SKM-1 (cell line): ENCODE results near the gene HRH3.

ENCODE experiments used
- DNase-seq: peaks from one replicate; lab custom pipeline; 2025; ENCODE audit not compliant: unreplicated experiment; lab: John Stamatoyannopoulos, UW

HRH3 gene

GRCh38 chr20:62219992-62220665, at the start of gene HRH3:
TSS of gene HRH3 (minus strand) at chr20:62220278. CDS start at chr20:62219970, 308 bp downstream.
- no peak for DNase-seq

GRCh38 chr20:62269871-62270270, 49.8 kb upstream of the HRH3 start:
- DNase-seq = no peak

GRCh38 chr20:62269378-62269777, 49.3 kb upstream of the HRH3 start:
- no peak for DNase-seq

DNA sequence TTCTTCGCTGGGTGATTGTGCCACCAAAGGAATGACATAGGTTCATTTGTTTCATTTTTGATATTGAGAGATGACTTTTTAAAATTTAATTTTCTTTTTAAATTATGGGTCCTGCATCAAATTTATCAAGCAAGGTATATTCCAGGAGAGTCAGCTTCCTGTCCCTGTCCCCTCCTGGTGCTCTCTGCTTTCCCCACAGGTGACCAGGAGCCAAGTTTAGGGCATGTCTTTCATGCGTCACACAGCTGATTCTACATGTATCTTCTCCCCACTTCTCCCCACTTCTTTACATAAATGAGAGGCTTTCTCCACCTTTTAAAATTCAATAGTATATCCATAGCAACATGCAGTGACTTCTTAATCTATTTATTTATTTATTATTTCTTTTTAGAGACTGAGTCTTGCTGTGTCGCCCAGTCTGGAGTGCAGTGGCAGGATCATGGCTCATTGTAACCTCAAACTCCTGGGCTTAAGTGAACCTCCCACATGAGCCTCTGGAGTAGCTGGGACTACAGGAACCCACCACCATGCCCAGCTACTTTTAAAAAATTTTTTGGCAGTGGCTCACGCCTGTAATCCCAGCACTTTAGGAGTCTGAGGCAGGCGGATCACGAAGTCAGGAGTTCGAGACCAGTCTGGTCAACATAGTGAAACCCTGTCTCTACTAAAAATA, 48.3 kb upstream of the HRH3 start:
- DNase-seq = no peak

GRCh38 chr20:62267543-62267942, 47.5 kb upstream of the HRH3 start:
- DNase-seq = no peak

DNA sequence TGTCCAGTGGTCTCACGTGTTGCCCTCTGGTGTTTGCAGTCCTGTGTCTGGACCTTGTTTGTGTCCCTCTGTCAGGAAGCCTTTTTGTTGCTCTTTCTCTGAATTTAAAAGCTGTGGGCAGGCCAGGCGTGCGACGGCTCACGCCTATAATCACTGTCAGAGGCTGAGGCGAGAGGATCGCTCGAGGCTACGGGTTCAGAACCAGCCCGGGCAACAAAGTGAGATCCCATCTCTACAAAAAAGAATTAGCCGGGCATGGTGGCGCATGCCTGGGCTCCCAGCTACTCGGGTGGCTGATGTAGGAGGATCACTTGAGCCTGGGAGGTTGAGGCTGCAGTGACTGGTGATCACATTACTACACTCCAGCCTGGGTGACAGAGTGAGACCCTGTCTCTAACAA, 46.8 kb upstream of the HRH3 start:
- DNase-seq = no peak

GRCh38 chr20:62266340-62266739, 46.3 kb upstream of the HRH3 start:
- DNase-seq = no peak

DNA sequence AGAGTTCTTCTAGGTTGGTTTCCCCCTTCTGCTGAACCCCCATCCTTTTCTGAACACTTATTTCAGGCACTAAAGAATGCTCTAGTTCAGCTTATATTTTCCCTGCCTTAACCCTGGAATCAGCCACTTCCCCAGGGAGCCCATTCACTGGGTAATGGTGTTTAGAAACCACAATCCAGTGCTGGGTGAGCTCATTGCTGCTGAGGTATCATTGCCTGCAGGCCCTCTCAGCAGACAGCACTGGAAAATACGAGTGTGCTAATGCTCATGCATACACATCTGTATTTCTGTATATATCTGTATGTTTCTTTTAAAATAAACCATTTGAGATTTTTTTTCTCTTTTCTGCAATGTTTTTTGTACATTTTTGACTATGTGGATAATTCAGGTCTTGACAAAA, 45.3 kb upstream of the HRH3 start:
- no peak for DNase-seq

DNA sequence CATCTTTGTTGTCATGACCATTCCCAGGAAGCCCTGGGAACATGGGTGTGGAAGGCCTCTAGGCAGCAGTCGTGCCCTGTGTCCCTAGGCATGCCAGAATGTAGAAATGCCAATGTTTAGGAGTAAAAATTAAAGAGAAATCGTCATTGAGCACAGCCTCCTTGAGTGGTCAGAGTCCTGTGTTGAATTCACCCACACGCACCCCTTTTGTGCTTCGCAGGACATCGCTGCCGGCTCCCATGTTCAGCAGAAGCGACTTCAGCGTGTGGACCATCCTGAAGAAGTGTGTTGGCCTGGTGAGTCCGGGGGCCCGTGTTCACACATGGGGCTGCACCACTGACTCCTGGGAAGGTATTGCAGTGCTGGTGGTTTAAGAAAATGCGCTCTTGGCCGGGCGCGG, 43.3 kb upstream of the HRH3 start:
- DNase-seq = no peak

DNA sequence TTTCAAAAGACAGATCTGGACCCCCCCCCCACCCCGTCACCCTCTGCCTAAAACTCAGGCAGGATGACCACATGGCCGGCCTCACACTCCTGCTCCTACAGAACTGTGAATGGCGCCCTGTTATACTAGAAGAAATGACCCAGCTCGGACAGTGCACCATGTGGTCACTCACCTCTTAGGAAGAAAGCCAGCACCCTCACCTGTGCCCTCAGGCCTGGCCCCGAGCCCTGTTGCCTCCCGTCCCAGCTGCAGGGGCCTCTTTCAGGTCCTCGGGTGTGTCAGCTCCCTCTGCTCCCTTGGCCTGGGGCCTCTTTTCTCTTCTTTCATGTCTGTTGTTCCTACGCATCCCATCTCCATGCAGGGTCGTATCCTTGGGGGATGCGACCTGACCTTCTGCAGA, 42.0 kb upstream of the HRH3 start:
- DNase-seq = no peak

- DNase-seq = no peak
These were observed 39.2 kb upstream of the HRH3 start for GRCh38 chr20:62259294-62259565.

GRCh38 chr20:62258499-62259293, 38.6 kb upstream of the HRH3 start:
- DNase-seq = no peak

DNA sequence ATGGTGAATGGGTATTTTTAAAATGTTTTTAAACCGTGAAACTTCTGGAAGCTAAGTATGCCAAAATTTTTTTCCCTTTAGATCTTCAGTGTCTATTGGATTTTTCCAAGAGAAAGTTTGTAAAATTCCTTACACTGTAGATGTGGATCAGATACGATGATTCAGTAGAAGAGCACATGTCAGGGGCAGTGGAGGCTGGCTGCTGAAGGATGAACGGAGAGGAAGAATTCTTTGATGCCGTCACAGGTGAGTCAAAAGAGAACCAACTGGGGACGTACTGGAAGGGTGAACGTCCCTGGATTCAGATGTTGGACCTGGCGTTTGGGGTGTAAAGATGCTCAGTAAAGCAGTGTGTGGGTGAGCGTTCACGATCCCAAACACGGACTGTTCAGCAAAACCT, 35.9 kb upstream of the HRH3 start:
- DNase-seq = no peak

- DNase-seq = no peak
These were observed 34.1 kb upstream of the HRH3 start for GRCh38 chr20:62254021-62254724.

DNA sequence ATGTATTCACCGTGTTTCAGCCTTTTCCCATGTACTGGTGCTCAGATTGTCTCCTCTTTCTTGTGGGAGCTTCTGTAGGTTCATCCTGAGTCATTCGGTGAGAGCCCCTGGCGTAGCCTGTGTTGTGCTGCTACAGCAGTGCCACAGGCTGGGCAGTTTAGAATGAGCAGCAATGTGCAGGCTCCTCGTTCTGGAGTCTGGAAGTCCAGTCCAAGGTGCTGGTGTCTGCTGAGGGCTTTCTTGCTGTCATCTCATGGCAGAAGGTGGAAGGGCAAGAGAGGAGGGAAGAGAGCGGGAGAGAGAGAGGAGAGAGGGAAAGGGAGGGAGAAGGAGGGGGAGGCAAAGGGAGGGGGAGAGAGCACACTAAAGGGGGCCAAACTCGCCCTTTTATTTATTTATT, 33.3 kb upstream of the HRH3 start:
- no peak for DNase-seq

DNA sequence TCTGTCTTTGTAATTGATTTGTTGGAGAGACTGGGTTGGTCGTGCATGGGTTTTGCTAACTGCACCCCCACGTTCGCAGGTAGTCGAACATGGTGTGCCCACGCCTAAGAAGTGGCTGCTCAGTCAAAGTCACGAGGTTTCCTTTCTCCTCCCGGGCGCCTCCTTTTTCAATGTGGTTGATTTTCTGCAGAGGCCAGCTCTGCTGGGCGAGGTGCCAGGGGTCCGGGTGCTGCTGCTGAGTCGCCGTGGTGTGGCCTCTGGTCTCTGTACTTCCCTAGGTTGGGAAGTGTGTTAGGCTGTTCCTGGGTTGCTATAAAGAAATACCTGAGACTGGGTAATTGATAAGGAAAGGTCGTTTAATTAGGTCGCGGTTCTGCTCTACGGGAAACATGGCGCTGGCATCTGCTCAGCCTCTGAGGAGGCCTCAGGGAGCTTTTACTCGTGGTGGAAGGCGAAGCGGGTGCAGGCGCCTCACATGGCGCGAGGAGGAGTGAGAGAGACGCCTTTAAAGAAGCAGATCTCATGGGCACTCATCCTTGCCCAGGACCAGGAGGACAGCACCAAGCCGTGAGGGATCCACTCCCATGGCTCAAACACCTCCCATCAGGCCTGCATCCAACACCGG, 32.4 kb upstream of the HRH3 start:
- DNase-seq = no peak

DNA sequence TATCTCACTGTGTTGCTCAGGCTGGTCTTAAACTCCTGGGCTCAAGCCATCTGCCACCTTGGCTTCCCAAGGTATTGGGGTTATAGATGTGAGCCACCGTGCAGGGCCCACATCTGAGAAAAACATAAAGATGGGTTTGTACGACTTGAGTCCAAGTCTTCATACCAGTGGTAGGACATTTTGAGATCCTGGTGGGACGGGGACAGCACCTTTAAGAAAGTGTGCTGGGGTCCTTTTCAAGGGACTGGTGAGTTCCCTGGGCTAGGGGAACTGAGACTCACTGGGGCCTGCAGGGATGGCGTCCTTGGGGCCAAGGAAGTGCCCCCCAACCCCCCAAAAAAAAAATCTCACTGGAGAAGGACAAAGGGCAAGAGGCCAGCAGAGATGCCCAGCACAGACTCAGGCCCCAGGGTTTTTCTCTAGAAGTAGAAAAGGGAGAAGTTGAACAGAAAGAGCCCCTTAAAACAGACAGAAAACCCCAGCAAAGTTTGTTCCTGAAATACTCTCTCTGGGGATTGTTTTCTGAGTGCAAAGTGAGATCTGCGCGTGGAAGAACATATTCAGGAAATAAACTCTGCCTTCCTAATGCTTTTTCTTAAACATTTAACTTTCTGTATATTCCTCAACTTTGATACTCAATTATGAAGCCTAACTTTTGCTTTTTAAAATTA, 28.9 kb upstream of the HRH3 start:
- DNase-seq = no peak

DNA sequence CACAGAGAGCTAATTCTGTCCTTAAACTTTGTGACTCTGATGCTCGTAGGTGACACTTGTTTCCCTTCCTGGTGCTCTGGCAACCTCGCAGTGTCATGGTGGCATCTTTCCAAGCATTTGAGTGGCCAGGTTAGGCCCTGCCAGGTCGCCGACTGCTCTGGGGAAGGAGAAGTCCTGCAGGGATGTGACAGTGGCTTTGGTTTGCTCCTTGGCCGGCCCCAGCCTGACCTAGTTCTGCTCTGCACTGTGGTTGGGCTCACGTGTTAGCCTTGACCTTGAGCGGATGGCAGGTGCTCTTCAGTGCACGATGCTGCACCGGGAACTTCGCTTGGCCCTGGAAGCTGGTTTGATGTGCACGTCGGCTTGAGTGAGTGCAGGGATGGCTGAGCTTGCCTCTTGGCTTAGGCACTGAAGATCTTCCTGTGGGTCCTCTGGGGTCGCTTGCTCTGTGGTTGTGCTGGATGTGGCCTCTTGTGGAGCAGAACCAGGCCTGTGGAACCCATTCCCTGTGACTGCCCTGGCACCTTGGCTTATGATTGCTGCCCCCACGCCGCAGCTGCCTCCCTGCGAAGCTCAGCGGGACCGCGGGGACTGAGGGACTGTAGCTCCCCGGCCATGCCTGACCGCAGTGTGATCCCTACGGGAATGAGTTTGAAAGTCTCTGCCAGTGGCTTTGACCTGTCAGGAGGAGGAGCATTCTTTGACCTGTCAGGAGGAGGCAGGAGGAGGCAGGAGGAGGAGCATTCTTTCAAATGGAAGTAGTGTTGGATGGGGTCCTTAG, 27.0 kb upstream of the HRH3 start:
- DNase-seq = no peak

DNA sequence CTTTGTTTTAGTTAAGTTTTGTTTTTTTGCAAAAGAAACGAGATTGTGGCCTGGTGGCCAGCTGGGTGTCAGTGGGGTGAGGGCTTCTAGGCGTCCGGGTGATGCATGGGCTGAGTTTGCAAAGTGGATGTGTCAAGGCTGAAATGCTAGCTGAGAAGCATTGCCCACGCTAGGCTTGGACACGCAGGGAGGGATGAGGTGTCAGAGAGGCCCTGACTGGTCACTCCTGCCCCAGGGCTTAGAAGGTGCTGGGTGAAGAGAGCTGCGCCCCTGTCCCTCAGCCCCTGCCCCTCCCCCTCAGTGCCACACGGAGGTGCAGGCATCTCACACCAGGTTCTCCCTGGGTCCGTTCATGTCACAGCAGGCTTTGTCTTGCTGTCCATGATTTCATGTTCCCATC, 26.4 kb upstream of the HRH3 start:
- no peak for DNase-seq

- no peak for DNase-seq
These were observed 25.8 kb upstream of the HRH3 start for GRCh38 chr20:62245911-62246280.
